SK-MEL-5 (cell line): Measurements from ENCODE around the gene PIKFYVE. TPM values are rescaled to one million over a fixed set of nuclear protein-coding genes. Genes with fewer than 3 reads are reported as not detected.
"Not testable (repeated sequence)": the region's sequence is repeated elsewhere in the genome, so short reads cannot be mapped to it uniquely, and the experiment has no call there.

Experiments used
- DNase-seq: peaks from one replicate; pipeline ENCODE4 v3.0.0-alpha.2; 2016; ENCODE audit warnings: low read depth, low spot score
- in situ Hi-C: cut with HindIII; loops from 2 replicates; pipeline ENCODE4 v1.10.0; 2016; ENCODE audit warnings: low sequenced_read_pairs, high pct_unique_total_duplicates, low pct_unique_long_range_greater_than_20kb
- polyA plus RNA-seq, 2 experiments: library from polyadenylated mRNA; depleted of rRNA; stranded (reverse); fragments of >200 nt; gene quantifications; 2 replicates each; pipeline ENCODE4 v1.2.3, GENCODE V29; 2015
- total RNA-seq: library from RNA; depleted of rRNA; stranded (reverse); fragments of >200 nt; shearing (Covaris generic); gene quantifications from 2 replicates; pipeline ENCODE4 v1.2.3, GENCODE V29; 2014; rRNA removed

PIKFYVE gene
- 50.9 and 52.0 TPM in 2 replicates for total RNA-seq
- 26.6 and 36.5 TPM in 2 replicates for polyA plus RNA-seq (2015; cell fraction: cytosol; rRNA removed)
- 41.9 and 50.3 TPM in 2 replicates for polyA plus RNA-seq (2015; cell fraction: nucleus; rRNA removed)

- in situ Hi-C loops, result no loop called here
- peak; percentile 99 for DNase-seq
Measured at GRCh38 chr2:208265801-208266552, at the start of gene PIKFYVE. Gene PIKFYVE, plus strand, starts transcription at chr2:208266255. Its CDS starts 5,265 bp downstream, at chr2:208271520.

GRCh38 chr2:208221873-208222272, 44.2 kb upstream of the PIKFYVE start:
- peak; percentile 45 for DNase-seq

GRCh38 chr2:208222351-208222750, 43.7 kb upstream of the PIKFYVE start:
- peak; percentile 32 for DNase-seq
- in situ Hi-C loops, result no loop called here

More at GRCh38 chr2:208221873-208222272, 44.2 kb upstream of the PIKFYVE start:
- in situ Hi-C loops, result not testable (repeated sequence)

GRCh38 chr2:208224802-208225201, 41.3 kb upstream of the PIKFYVE start:
- DNase-seq, result no peak
- in situ Hi-C loops, result no loop called here

- in situ Hi-C loops, result no loop called here
- no peak for DNase-seq
Measured at GRCh38 chr2:208227581-208228232, 38.3 kb upstream of the PIKFYVE start.

- no peak for DNase-seq
- in situ Hi-C loops, result no loop called here
Measured at GRCh38 chr2:208228476-208228875, 37.6 kb upstream of the PIKFYVE start.

GRCh38 chr2:208234786-208235185, 31.3 kb upstream of the PIKFYVE start:
- DNase-seq, result no peak
- in situ Hi-C loops, result no loop called here

- in situ Hi-C loops, result no loop called here
- no peak for DNase-seq
Measured at GRCh38 chr2:208235860-208236259, 30.2 kb upstream of the PIKFYVE start.

GRCh38 chr2:208239770-208240493, 26.1 kb upstream of the PIKFYVE start:
- no peak for DNase-seq
- in situ Hi-C loops, result no loop called here

- in situ Hi-C loops, result no loop called here
Measured at GRCh38 chr2:208240619-208241209, 25.3 kb upstream of the PIKFYVE start.

GRCh38 chr2:208244422-208244821, 21.6 kb upstream of the PIKFYVE start:
- in situ Hi-C loops, result no loop called here
- DNase-seq, result no peak

More at GRCh38 chr2:208240619-208241209, 25.3 kb upstream of the PIKFYVE start:
- DNase-seq, result no peak

GRCh38 chr2:208245746-208246145, 20.3 kb upstream of the PIKFYVE start:
- DNase-seq, result no peak
- in situ Hi-C loops, result no loop called here

- in situ Hi-C loops, result no loop called here
- no peak for DNase-seq
Measured at GRCh38 chr2:208248601-208249000, 17.5 kb upstream of the PIKFYVE start.

GRCh38 chr2:208249296-208249695, 16.8 kb upstream of the PIKFYVE start:
- DNase-seq, result no peak
- in situ Hi-C loops, result no loop called here

GRCh38 chr2:208250388-208250787, 15.7 kb upstream of the PIKFYVE start:
- in situ Hi-C loops, result no loop called here
- no peak for DNase-seq

- in situ Hi-C loops, result no loop called here
Measured at GRCh38 chr2:208251098-208251497, 15.0 kb upstream of the PIKFYVE start.

GRCh38 chr2:208252716-208253492, 13.2 kb upstream of the PIKFYVE start:
- in situ Hi-C loops, result no loop called here
- DNase-seq, result no peak

More at GRCh38 chr2:208251098-208251497, 15.0 kb upstream of the PIKFYVE start:
- no peak for DNase-seq
